ENCODE data around the gene RNF217. TPM values are rescaled to one million over a fixed set of nuclear protein-coding genes. Genes with fewer than 3 reads are reported as not detected.

Gene RNF217
- total RNA-seq, 1 experiment from 2014 or later: 12.2 TPM

DNA sequence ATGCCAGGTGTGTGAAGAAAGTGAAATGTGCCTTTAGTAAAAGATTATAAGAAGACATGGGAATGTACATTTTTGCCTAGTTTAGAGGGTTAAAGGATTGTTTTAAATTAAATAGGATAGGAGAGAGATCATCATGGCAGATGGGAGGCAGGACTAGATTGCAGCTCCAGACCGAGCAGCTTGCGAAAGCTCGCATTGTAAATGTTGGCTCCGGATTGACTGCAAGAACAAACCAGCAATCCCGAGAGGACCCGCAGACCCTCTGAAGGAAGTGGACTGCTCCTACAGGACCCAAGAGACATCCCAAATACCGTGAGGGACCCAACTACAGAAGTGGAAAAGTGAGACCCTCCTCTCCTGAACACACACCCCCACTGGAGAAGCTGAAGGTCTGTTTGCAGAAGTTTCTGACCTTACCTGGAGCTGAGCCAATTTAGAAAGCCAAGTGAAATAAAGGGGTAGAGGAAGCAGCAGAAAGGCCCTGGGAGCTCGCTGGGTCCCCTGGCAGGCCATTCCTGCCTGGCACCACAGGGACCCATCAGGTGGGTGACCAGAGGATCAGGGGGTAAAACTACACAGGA is 161.3 kb downstream of the RNF217 start:
- TF ChIP-seq NFE2L1 (CRISPR knock-in tag; IDR thresholded peaks at IDR 0.05): no peak
- TF ChIP-seq ZNF423 (CRISPR knock-in tag; IDR thresholded peaks at IDR 0.05): no peak
- TF ChIP-seq, protein P1, sequence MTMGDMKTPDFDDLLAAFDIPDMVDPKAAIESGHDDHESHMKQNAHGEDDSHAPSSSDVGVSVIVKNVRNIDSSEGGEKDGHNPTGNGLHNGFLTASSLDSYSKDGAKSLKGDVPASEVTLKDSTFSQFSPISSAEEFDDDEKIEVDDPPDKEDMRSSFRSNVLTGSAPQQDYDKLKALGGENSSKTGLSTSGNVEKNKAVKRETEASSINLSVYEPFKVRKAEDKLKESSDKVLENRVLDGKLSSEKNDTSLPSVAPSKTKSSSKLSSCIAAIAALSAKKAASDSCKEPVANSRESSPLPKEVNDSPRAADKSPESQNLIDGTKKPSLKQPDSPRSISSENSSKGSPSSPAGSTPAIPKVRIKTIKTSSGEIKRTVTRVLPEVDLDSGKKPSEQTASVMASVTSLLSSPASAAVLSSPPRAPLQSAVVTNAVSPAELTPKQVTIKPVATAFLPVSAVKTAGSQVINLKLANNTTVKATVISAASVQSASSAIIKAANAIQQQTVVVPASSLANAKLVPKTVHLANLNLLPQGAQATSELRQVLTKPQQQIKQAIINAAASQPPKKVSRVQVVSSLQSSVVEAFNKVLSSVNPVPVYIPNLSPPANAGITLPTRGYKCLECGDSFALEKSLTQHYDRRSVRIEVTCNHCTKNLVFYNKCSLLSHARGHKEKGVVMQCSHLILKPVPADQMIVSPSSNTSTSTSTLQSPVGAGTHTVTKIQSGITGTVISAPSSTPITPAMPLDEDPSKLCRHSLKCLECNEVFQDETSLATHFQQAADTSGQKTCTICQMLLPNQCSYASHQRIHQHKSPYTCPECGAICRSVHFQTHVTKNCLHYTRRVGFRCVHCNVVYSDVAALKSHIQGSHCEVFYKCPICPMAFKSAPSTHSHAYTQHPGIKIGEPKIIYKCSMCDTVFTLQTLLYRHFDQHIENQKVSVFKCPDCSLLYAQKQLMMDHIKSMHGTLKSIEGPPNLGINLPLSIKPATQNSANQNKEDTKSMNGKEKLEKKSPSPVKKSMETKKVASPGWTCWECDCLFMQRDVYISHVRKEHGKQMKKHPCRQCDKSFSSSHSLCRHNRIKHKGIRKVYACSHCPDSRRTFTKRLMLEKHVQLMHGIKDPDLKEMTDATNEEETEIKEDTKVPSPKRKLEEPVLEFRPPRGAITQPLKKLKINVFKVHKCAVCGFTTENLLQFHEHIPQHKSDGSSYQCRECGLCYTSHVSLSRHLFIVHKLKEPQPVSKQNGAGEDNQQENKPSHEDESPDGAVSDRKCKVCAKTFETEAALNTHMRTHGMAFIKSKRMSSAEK (CRISPR knock-in tag; IDR thresholded peaks at IDR 0.05; ENCODE audit: borderline replicate concordance): no peak
- TF ChIP-seq, protein P2, sequence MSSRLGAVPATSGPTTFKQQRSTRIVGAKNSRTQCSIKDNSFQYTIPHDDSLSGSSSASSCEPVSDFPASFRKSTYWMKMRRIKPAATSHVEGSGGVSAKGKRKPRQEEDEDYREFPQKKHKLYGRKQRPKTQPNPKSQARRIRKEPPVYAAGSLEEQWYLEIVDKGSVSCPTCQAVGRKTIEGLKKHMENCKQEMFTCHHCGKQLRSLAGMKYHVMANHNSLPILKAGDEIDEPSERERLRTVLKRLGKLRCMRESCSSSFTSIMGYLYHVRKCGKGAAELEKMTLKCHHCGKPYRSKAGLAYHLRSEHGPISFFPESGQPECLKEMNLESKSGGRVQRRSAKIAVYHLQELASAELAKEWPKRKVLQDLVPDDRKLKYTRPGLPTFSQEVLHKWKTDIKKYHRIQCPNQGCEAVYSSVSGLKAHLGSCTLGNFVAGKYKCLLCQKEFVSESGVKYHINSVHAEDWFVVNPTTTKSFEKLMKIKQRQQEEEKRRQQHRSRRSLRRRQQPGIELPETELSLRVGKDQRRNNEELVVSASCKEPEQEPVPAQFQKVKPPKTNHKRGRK (CRISPR knock-in tag; IDR thresholded peaks at IDR 0.05; ENCODE audit: borderline replicate concordance): no peak
- TF ChIP-seq, protein P3, sequence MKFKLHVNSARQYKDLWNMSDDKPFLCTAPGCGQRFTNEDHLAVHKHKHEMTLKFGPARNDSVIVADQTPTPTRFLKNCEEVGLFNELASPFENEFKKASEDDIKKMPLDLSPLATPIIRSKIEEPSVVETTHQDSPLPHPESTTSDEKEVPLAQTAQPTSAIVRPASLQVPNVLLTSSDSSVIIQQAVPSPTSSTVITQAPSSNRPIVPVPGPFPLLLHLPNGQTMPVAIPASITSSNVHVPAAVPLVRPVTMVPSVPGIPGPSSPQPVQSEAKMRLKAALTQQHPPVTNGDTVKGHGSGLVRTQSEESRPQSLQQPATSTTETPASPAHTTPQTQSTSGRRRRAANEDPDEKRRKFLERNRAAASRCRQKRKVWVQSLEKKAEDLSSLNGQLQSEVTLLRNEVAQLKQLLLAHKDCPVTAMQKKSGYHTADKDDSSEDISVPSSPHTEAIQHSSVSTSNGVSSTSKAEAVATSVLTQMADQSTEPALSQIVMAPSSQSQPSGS (CRISPR knock-in tag; IDR thresholded peaks at IDR 0.05; ENCODE audit: borderline replicate concordance, low read depth): no peak
- TF ChIP-seq, protein P4, sequence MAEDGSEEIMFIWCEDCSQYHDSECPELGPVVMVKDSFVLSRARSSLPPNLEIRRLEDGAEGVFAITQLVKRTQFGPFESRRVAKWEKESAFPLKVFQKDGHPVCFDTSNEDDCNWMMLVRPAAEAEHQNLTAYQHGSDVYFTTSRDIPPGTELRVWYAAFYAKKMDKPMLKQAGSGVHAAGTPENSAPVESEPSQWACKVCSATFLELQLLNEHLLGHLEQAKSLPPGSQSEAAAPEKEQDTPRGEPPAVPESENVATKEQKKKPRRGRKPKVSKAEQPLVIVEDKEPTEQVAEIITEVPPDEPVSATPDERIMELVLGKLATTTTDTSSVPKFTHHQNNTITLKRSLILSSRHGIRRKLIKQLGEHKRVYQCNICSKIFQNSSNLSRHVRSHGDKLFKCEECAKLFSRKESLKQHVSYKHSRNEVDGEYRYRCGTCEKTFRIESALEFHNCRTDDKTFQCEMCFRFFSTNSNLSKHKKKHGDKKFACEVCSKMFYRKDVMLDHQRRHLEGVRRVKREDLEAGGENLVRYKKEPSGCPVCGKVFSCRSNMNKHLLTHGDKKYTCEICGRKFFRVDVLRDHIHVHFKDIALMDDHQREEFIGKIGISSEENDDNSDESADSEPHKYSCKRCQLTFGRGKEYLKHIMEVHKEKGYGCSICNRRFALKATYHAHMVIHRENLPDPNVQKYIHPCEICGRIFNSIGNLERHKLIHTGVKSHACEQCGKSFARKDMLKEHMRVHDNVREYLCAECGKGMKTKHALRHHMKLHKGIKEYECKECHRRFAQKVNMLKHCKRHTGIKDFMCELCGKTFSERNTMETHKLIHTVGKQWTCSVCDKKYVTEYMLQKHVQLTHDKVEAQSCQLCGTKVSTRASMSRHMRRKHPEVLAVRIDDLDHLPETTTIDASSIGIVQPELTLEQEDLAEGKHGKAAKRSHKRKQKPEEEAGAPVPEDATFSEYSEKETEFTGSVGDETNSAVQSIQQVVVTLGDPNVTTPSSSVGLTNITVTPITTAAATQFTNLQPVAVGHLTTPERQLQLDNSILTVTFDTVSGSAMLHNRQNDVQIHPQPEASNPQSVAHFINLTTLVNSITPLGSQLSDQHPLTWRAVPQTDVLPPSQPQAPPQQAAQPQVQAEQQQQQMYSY (CRISPR knock-in tag; IDR thresholded peaks at IDR 0.05): no peak
- TF ChIP-seq, protein P5, sequence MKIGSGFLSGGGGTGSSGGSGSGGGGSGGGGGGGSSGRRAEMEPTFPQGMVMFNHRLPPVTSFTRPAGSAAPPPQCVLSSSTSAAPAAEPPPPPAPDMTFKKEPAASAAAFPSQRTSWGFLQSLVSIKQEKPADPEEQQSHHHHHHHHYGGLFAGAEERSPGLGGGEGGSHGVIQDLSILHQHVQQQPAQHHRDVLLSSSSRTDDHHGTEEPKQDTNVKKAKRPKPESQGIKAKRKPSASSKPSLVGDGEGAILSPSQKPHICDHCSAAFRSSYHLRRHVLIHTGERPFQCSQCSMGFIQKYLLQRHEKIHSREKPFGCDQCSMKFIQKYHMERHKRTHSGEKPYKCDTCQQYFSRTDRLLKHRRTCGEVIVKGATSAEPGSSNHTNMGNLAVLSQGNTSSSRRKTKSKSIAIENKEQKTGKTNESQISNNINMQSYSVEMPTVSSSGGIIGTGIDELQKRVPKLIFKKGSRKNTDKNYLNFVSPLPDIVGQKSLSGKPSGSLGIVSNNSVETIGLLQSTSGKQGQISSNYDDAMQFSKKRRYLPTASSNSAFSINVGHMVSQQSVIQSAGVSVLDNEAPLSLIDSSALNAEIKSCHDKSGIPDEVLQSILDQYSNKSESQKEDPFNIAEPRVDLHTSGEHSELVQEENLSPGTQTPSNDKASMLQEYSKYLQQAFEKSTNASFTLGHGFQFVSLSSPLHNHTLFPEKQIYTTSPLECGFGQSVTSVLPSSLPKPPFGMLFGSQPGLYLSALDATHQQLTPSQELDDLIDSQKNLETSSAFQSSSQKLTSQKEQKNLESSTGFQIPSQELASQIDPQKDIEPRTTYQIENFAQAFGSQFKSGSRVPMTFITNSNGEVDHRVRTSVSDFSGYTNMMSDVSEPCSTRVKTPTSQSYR (CRISPR knock-in tag; IDR thresholded peaks at IDR 0.05): no peak
- TF ChIP-seq GTF2I (CRISPR knock-in tag; conservative IDR thresholded peaks at IDR 0.05): no peak
- no peak for TF ChIP-seq KAT7 (CRISPR knock-in tag; IDR thresholded peaks at IDR 0.05; ENCODE audit: borderline replicate concordance)
- H3K27ac Mint-ChIP-seq: no peak overlapping the region
- POLR2A ChIA-PET: interaction anchor here (0.6 kb wide), 1 partner anchor 18 kb away, joined by 4 read pairs; no protein-coding TSS in a partner anchor
- H3K9me3 Mint-ChIP-seq: peaks cover 19% of the 10 kb centered on the region
- H3K27me3 Mint-ChIP-seq (ENCODE audit: low read depth): no peaks in the 10 kb centered on the region
- peaks cover 8% of the 10 kb centered on the region for H3K36me3 Mint-ChIP-seq
- DNase-seq (ENCODE audit: low spot score): no peak
- peaks cover 35% of the 10 kb centered on the region for H3K4me1 Mint-ChIP-seq
- no peak for ATAC-seq
- H3K4me3 Mint-ChIP-seq: no peak overlapping the region
- CTCF ChIA-PET: interaction anchor here (0.6 to 1.6 kb wide), 2 partner anchors 11 to 19 kb away, joined by 3 to 4 read pairs; no protein-coding TSS in a partner anchor

All from WTC11 (cell line).